ENCODE data around the gene PFAS.

Gene PFAS

GRCh38 chr17:8267480-8268147 lies 18.5 kb downstream of the PFAS start:
- DNase-seq (ENCODE audit: low read depth in 1 of 2, low spot score in 1 of 2), result no peak

- no peak for DNase-seq (ENCODE audit: low read depth in 1 of 2, low spot score in 1 of 2)
Observed at GRCh38 chr17:8268550-8269298, 19.6 kb downstream of the PFAS start.

DNA sequence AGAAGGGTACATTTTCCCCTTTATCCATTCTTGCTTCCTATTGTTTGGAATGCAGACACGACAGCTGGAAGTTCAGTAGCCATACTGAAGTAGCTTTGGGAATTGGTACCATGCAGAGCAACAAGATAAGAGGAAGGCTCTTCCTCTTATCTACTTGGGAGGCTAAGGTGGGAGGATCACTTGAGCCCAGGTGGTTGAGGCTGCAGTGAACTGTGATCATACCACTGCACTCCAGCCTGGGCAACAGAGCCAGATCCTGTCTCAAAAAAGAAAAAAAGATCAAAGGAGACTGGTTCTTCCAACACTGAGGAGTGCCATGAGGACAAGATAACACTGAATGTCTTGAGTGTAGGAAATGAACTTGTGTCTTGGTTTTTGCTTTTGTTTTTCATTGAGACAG lies 23.3 kb downstream of the PFAS start:
- no peak for DNase-seq (ENCODE audit: low read depth in 1 of 2, low spot score in 1 of 2)

DNA sequence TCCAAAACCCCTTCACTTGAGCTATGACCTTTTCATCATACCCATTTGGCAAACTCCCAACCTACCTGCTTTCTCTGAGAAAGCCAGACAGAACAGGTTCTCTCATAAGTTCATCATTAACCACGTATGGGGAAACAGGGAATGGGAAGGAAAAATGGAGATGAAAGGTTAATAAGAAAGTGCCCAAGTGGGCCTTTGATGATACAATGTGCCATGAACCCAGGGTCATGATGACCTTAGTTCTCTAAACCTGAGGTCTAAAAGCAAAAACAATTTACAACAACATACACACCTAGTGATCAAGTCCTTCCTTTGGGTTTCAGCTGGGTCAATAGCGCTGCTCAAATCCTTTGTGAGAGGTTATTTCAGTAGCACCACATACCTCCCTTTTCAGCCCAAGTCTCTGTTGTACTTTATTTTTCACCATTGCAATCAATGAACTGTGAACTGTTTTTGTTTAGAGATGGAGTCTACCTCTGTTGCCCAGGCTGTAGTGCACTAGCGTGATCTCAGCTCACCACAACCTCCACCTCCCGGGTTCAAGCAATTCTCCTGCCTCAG lies 24.9 kb downstream of the PFAS start:
- no peak for DNase-seq (ENCODE audit: low read depth in 1 of 2, low spot score in 1 of 2)

DNA sequence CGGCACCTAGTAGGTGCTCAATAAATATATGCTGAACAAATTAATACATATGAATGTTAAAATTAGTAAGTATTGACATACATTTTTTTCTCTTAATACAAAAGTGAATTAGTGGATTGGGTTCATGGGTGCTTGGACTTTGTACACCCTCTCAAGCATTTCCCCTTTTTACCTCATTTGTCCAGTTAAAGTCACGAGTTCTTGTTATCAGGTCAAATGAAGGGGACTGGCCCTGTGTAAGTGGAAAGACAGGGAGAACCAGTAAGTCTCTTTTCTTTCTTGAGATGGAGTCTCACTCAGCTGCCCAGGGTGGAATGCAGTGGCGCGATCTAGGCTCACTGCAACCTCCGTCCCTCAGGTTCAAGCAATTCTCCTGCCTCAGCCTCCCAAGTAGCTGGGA lies 25.7 kb downstream of the PFAS start:
- no peak for DNase-seq (ENCODE audit: low read depth in 1 of 2, low spot score in 1 of 2)

GRCh38 chr17:8275421-8276290 lies 26.6 kb downstream of the PFAS start:
- no peak for DNase-seq (ENCODE audit: low read depth in 1 of 2, low spot score in 1 of 2)

GRCh38 chr17:8277317-8277716 lies 28.2 kb downstream of the PFAS start:
- no peak for DNase-seq (ENCODE audit: low read depth in 1 of 2, low spot score in 1 of 2)

DNA sequence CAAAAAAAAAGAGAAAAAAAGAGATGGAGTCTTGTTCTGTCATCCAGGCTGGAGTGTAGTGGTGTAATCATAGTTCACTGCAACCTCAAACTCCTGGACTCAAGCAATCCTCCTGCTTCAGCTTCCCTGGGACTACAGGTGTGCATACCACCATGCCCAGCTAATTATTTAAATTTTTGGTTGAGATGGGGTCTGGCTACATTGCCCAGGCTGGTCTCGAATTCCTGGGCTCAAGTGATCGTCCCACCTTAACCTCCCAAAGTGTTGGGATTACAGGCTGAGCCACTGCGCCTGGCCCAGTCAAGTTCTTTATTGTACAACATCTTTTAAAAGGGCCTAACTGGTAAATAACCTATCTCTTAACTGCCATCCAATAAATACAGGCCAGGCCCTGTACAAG lies 33.3 kb downstream of the PFAS start:
- DNase-seq (ENCODE audit: low read depth in 1 of 2, low spot score in 1 of 2), result no peak

GRCh38 chr17:8283356-8283755 lies 34.3 kb downstream of the PFAS start:
- DNase-seq (ENCODE audit: low read depth in 1 of 2, low spot score in 1 of 2), result no peak

- DNase-seq (ENCODE audit: low read depth in 1 of 2, low spot score in 1 of 2), result no peak
Observed at GRCh38 chr17:8284126-8284525, 35.0 kb downstream of the PFAS start.

DNA sequence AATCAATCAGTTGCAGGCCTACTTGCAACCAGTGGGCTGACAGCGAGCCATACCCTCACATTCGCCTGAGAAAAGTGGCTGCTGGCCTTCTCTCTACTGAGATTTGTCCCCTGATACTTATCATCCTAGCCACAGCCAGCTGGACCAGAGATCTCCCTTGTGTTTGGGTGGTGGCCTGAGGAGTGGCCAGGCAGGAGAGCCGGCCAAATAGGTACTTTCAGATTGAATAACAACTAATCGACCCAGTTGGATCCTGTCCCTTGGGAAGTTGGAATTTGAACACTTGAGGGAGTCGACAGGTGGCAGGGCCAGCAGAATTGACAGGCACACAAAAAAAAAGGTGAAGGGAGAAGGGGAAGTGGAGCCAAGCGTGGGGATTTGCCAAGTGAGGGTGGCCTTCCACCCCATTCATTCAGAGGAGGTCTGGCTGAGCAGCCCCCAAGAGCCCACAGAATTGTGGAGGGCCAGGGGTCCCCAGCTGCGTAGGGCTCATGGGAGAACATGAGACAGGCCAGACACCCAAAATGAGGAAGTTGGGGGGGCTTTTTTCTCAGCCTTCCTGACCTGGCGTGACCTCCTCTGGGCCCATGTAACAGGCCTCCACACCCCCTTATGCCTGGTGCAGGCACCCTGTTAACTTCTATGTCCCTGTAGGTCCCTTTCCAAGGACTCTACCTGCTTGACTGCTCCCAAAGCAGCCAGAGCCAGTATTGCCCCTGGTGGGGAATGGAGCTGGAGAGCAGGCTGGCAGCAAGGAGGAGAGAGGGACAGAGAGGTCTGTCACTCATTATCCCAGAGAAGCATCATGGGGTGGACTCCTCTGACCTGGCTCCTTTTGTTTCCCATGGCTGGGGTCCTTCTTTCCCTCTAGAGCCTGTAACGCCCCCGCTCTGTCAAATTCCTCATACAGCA lies 36.4 kb downstream of the PFAS start:
- DNase-seq (ENCODE audit: low read depth in 1 of 2, low spot score in 1 of 2), result no peak

DNA sequence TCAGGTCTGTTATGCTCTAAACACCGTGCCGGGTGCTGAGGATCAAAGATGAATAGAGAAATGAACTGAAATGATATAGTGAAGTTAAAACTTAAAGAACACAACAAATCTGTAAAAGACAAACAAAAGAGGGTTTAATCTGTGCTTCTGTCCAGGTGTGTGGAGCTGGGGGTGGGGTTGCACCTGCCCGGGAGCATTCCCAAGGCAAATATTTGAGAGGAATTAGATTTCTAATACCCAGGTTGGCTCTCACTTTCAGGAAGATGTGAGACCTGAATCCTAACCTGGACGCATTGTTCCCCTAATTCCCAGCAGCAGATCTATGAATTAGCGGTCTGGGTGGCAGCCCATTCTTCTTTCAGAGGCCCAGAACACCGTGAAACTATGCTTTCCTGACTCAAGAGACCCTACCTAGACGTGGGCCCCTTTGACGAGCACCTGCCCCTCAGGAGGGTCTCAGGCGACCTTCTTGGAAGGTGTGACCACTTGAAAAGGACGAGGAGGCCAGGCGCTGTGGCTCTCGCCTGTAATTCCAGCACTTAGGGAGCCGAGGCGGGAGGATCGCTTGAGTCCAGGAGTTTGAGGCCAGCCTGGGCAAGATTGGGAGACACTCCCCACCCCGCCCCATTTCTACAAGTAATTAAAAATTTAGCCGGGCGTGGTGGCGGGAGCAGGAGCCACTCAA lies 38.7 kb downstream of the PFAS start:
- DNase-seq (ENCODE audit: low read depth in 1 of 2, low spot score in 1 of 2), result no peak

- DNase-seq (ENCODE audit: low read depth in 1 of 2, low spot score in 1 of 2), result peak; percentile 53 to 74
Observed at GRCh38 chr17:8288336-8289102, 39.4 kb downstream of the PFAS start, which contains the start of gene RANGRF. Gene RANGRF, plus strand, starts transcription at chr17:8288670. Its CDS starts 119 bp downstream, at chr17:8288789.

DNA sequence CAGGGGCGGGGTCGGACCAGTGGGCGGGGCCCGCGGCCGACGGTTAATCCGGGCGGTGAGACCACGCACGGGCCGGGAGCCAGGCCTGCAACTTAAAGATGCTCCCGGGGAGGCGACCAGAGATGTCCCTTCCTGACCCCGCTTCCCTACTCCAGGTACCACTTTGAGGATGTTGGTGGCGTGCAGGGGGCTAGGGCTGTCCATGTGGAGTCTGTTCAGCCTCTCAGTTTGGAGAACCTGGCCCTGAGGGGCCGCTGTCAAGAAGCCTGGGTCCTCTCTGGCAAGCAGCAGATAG lies 40.0 kb downstream of the PFAS start:
- DNase-seq (ENCODE audit: low read depth in 1 of 2, low spot score in 1 of 2), result no peak

GRCh38 chr17:8290043-8290442 lies 41.0 kb downstream of the PFAS start:
- DNase-seq (ENCODE audit: low read depth in 1 of 2, low spot score in 1 of 2), result no peak

GRCh38 chr17:8292639-8293395 lies 43.7 kb downstream of the PFAS start:
- no peak for DNase-seq (ENCODE audit: low read depth in 1 of 2, low spot score in 1 of 2)

- no peak for DNase-seq (ENCODE audit: low read depth in 1 of 2, low spot score in 1 of 2)
Observed at GRCh38 chr17:8294361-8294760, 45.3 kb downstream of the PFAS start.

DNA sequence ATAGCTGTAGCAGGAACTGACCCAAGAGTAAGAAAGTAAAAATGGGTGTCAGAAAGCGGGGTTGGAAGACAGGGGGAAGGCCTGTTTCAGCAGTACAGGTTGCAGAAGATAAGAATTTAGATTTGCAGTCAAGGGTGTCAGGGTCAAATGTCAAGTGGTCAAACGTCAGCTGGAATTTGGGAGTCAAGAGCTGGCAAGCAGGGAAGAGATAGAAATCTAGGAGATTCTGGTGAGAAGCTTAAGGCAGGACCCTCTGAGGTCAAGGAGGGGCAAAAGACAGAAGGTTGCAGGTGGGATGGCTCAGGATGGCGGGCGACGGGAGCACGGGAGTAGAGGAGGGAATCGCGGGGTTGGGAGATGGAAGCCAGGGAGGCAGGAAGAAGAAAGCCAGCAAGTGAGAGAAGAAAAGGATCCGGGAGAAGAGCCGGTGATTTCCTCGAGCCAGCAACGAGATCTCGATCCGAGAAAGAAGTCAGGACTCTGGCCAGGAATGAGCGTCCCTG lies 45.8 kb downstream of the PFAS start:
- DNase-seq (ENCODE audit: low read depth in 1 of 2, low spot score in 1 of 2), result no peak

Measured in activated CD4-positive, alpha-beta T cell treated with anti-CD3 and anti-CD28 coated beads, Interleukin-2, amount 50 U/mL, for 24 hours (primary cell).